AG08396 (cell line): ENCODE measurements around the gene DPEP1.
"Not testable (repeated sequence)": the region's sequence is repeated elsewhere in the genome, so short reads cannot be mapped to it uniquely, and the experiment has no call there.

Source experiments
- DNase-seq: peaks from one replicate; pipeline ENCODE4 v3.0.0; 2012; ENCODE audit warnings: low spot score, mixed read lengths

Gene DPEP1

GRCh38 chr16:89651584-89651983, 38.1 kb downstream of the DPEP1 start:
- no peak for DNase-seq

- DNase-seq = no peak
Observed at GRCh38 chr16:89653656-89654295, 40.3 kb downstream of the DPEP1 start.

- DNase-seq = no peak
Observed at GRCh38 chr16:89655062-89655643, 41.7 kb downstream of the DPEP1 start.

DNA sequence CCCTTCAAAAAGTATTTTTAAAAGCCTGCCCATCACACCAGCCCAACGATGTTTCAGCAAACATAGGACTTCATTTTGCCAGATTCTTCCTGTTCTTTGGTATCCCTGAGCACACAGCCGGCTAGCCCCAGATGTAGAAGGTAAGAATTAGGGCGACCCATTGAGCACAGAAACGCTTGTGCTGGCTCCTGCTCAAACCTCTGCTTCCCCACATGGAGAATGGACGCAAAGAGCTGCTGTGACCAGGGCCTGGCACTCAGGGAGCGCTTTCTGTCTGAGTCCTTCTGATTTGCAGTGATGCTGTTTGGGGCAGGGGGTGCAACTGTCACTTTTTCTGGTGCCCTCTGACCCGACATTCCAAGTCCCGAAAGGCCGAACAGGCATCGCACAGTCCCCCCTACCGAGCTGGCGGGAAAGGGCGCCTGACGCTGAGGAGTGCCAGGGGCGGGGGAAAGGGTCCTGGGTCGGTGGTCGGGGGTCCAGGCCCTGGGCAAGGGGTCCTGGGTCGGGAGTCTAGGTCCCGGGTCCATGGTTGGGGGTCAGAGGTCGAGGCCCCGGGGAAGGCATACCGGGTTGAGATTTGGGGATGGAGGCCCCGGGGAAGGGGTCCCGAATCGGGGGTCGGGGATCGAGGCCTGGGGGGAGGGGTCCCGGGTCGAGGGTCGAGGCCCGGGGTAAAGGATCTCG, 43.1 kb downstream of the DPEP1 start:
- no peak for DNase-seq

- peak; percentile 99 for DNase-seq
Observed at GRCh38 chr16:89657442-89658220, 44.2 kb downstream of the DPEP1 start, which contains the start of the genes CHMP1A and SPATA33. Gene CHMP1A, minus strand, starts transcription at chr16:89657708. Its CDS starts 120 bp downstream, at chr16:89657588. Gene SPATA33, plus strand, starts transcription at chr16:89657836. Its CDS starts 76 bp downstream, at chr16:89657912.

- DNase-seq = peak; percentile 53
Observed at GRCh38 chr16:89658221-89658879, 44.9 kb downstream of the DPEP1 start.

DNA sequence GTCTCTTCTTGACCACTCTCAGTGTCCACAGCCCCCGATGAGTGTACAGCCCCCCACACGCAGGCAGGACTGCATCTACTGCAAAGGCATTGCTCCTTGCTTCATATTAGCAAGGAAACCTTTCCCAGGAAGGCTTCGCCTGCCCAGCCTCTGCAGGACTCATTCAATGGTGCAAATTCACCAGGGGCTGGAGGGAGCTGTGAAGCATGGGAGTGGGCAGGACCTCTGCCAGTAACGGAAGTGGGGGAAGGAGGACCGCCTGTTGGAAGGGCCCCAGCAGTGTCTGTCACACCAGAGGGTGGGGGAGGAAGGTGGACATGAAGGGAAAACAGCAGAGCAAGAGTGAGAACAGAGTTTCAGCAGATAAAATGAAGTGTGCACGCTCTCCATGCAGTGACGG, 46.7 kb downstream of the DPEP1 start:
- DNase-seq = no peak

GRCh38 chr16:89661215-89661614, 47.8 kb downstream of the DPEP1 start:
- DNase-seq = no peak

DNA sequence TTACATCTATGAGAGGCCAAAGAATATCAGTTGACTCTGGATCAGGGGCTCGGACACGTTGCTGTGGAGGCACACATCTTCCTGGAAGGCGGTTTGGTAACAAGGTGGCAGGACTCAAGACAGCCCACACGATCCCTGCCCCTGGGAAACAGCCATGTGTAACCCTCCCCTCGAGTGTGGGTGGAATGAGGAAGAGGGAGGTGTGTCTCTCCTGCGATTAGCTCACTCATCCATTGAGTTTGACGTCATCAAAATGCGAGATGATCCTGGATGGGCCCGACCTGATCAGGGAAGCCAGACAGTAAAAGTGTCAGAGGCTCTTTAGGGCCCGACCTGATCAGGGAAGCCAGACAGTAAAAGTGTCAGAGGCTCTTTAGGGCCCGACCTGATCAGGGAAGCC, 50.8 kb downstream of the DPEP1 start:
- DNase-seq = not testable (repeated sequence)

DNA sequence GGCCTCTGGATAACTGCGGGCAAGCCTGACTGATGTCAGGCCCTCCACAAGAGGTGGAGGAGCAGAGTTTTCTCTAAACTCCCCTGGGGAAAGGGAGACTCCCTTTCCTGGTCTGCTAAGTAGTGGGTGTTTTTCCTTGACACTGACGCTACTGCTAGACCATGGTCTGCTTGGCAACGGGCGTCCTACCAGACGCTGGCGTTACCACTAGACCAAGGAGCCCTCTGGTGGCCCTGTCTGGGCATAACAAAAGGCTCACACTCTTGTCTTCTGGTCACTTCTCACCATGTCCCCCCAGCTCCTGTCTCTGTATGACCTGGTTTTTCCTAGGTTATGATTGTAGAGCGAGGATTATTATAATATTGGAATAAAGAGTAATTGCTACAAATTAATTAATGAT, 53.6 kb downstream of the DPEP1 start:
- not testable (repeated sequence) for DNase-seq

- no peak for DNase-seq
Observed at GRCh38 chr16:89667633-89668032, 54.2 kb downstream of the DPEP1 start.

DNA sequence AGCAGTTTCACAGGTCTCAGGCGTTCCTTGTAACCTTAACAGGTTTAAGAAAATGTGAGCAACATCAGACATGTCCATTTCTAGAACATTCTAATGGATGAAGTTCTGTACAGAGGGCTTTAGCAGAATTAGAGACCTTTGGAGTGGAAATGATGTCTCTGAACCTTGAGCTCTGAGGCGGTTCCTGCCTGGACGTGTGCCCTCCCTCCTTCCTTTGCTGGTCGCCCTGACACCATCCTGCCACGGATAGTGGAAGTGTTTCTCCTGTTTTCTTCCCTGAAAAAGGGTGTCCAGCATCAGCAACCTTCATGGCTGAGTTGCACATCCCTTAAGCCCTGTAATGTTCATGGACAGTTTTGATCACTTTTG, 55.3 kb downstream of the DPEP1 start:
- no peak for DNase-seq

DNA sequence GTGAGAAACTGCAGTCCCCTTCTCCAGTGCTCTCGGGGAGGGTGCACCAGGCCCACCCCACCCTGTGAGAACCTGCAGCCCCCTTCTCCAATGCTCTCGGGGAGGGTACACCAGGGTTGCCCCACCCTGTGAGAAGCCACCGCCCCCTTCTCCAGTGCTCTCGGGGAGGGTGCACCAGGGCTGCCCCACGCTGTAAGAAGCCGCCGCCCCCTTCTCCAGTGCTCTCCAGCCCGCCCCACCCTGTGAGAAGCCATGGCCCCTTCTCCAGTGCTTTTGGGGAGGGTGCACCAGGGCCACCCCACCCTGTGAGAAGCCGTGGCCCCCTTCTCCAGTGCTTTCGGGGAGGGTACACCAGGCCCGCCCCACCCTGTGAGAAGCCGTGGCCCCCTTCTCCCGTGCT, 56.3 kb downstream of the DPEP1 start:
- DNase-seq = no peak

DNA sequence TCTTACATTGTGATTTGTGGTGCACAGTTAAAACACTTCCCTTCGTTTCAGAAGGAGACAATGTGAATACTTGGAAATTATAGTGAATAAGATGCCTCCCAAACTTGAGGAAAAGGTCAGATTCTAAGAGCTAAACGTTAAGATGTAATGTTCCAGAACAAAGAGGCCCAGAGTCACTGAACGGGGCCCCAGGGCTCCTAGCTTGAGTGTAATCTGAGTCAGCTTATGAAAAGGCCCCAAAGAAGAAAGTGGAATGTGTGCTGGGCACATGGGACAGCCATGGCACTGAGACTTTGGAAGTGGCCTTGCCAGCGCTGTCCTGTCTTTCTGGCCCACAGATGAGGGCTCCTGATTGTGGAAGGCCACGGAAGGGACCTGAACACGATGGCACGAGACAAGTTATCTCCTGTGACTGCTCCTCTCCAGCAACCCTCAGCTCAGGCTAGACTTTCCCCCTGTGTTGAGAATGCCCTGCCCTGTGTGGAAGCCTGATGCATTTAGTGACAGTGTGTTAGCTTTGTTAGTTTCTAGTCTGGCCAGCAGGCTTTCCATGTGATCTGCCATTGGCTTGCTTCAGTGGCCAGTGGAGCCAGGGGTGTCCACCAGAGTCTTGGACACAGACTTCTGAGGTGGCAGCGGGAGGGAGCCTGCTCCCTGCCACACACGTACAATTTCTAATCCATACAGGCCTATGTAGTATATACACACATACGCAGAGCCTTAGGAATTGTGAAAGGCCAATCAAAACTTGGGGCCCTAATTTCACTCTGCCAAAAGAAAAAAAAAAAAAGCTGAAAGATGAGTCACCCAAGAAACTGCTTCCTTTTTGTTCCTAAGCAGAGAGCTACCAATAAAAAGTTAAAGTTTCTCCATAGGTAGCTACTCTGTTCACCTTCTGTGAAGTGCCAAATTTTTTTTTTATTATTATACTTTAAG, 57.3 kb downstream of the DPEP1 start:
- peak; percentile 60 for DNase-seq

- not testable (repeated sequence) for DNase-seq
Observed at GRCh38 chr16:89671565-89671964, 58.1 kb downstream of the DPEP1 start.

DNA sequence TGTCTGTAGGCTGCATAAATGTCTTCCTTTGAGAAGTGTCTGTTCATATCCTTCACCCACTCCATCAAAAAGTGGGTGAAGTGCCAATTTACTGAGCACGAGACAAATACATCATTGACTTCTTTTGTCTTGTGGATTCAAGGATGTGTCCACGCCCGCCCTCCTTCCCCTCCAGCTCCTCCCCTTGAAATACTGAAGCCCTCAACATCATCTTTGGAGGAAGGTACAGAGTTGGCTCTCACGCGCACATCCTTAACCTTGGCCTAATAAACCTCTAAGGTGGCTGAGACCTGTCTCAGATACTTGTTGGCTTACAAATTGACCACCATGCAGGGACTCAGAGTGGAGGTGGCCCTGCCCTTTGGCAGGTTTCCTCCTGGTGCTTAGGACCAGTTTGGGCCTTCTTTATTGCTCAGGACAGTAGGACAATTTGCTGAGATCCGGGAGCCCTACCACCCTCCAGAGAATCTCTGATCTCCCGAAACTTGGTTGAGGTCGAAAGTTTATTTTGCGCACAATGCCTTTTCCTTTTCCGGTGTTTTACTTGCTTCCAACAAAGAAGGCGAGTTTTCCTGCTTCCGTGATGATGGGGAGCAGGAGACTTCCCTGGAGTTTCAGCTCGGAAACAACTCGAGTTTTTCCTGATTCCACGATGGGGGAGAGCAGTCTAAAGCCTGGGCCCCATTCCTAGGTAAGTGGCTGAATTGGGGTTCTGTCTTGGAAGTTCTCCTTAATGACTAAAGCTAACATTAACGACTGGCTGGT, 58.9 kb downstream of the DPEP1 start:
- no peak for DNase-seq

GRCh38 chr16:89678258-89678657, 64.8 kb downstream of the DPEP1 start:
- no peak for DNase-seq

DNA sequence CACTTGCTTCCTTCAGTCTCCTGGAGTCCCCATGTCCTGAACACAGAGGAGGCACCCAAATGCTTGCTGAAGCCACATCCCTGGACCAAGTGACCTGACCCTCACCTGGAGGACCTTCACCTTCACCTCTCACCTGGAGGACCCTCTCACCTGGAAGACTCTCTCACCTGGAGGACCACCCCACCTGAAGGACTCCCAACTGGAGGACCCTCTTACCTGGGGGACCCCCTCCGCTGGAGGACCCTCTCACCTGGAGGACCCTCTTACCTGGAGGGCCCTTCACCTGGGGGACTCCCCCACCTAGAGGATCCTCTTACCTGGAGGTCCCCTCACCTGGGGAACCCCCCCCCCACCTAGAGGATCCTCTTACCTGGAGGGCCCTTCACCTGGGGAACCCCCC, 72.5 kb downstream of the DPEP1 start:
- no peak for DNase-seq

DNA sequence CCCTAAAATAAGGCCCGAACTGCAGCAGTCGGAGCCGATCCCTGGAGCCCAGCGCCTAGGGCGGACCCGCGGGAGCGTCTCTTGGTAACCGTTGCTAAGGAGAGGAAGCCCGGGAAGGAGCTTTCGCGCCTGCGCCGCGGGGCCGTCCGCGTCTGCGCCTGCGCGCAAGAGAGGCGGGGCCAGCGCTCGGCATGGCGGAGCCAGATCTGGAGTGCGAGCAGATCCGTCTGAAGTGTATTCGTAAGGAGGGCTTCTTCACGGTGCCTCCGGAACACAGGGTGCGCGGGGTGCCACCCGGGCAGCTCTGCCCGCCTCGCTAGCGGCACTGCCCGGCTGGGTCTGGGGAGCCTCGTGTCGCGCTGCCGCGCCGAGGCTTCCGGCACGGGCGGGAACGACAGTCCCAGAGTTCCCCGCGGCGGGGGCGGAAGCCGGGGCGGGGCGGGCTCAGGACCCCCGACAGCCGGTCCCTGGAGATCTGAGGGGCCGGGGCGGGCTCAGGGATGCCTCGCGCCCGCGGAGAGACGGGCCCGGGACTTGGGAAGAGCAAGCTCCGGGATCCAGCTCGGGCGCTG, 73.2 kb downstream of the DPEP1 start, which contains the start of gene CDK10:
Gene CDK10, plus strand, starts transcription at position 170 of the 572 bp plus-strand sequence. Its CDS starts 22 bp downstream, at position 192.
- DNase-seq = peak; percentile 99
